GM12878 (cell line): ENCODE measurements around the gene ZNF148. TPM values are rescaled to one million over a fixed set of nuclear protein-coding genes. Genes with fewer than 3 reads are reported as not detected.

Experiments
- ATAC-seq: fragments of 200-7000 bp; cut with Tn5 transposase; 3 replicates; pipeline ENCODE4 v1.9.1; 2020; ENCODE audit warnings: mild to moderate bottlenecking, moderate library complexity
- BruUV-seq: library from RNA; stranded (reverse); fragments of 400-500 nt; replicated peaks from 2 replicates; lab custom pipeline; 2021; lab: Mats Ljungman, UMichigan
- CTCF ChIA-PET: fragments of 300-600 bp; sonication (Branson Sonifier 250); formaldehyde crosslinking; extraction: SDS; loops from one replicate; lab custom pipeline; 2021; ENCODE audit warnings: inconsistent platforms; lab: Yijun Ruan, JAX
- POLR2A ChIA-PET: fragments of 350-600 bp; formaldehyde crosslinking; extraction: SDS; loops from one replicate; lab custom pipeline; 2021; ENCODE audit warnings: inconsistent platforms; lab: Charles Lee
- RAD21 ChIA-PET: fragments of 300-600 bp; sonication (Branson Sonifier 250); formaldehyde crosslinking; loops from one replicate; lab custom pipeline; 2023; ENCODE audit warnings: antibody characterized with exemption; ENCODE audit not compliant: unreplicated experiment; lab: Charles Lee
- SMC1A ChIA-PET: fragments of 300-600 bp; sonication (Branson Sonifier 250); formaldehyde crosslinking; loops from one replicate; lab custom pipeline; 2023; ENCODE audit not compliant: unreplicated experiment, uncharacterized antibody; lab: Charles Lee
- DNase-seq: peaks from one replicate; pipeline ENCODE4 v3.0.0-alpha.2; 2011; ENCODE audit warnings: low read depth, low spot score
- FAIRE-seq: peaks from 3 replicates; lab custom pipeline; 2011; peaks lifted over from hg19 to GRCh38; lab: Jason Lieb, UNC
- H2AFZ ChIP-seq: 2 replicates; pipeline ENCODE4 v1.6.0; 2011; ENCODE audit warnings: low read depth, low read length, control low read depth; ENCODE audit not compliant: control insufficient read depth
- H3K27ac ChIP-seq: 2 replicates; pipeline ENCODE4 v1.5.1; 2011; ENCODE audit warnings: control low read depth; ENCODE audit not compliant: control insufficient read depth, insufficient read depth
- H3K27me3 ChIP-seq, 2 experiments: replicated peaks in 1 of 2; 2 replicates each; pipeline versions ENCODE4 v1.6.0 to v1.6.1; 2011; ENCODE audit warnings: low read length in 1 of 2; ENCODE audit not compliant: control insufficient read depth in 2 of 2, insufficient read depth in 2 of 2
- H3K36me3 ChIP-seq, 2 experiments: 2 replicates each; pipeline ENCODE4 v1.5.1; 2011; ENCODE audit warnings: low read length in 1 of 2; ENCODE audit not compliant: control insufficient read depth in 2 of 2, insufficient read depth in 2 of 2
- H3K4me1 ChIP-seq: 2 replicates; pipeline ENCODE4 v1.6.1; 2011; ENCODE audit warnings: mild to moderate bottlenecking, low read length, moderate library complexity, mixed read lengths; ENCODE audit not compliant: control insufficient read depth, insufficient read depth
- H3K4me2 ChIP-seq: 2 replicates; pipeline ENCODE4 v1.6.0; 2011; ENCODE audit warnings: control low read depth; ENCODE audit not compliant: control insufficient read depth, insufficient read depth
- H3K4me3 ChIP-seq: fragments of 200-600 bp; sonication (generic); 2 replicates; pipeline ENCODE4 v1.5.1; 2016
- H3K79me2 ChIP-seq: 2 replicates; pipeline ENCODE4 v1.6.0; 2011; ENCODE audit warnings: low read length; ENCODE audit not compliant: control insufficient read depth, insufficient read depth
- H3K9ac ChIP-seq: 2 replicates; pipeline ENCODE4 v1.8.0; 2011; ENCODE audit warnings: low read length, control low read depth, mixed read lengths; ENCODE audit not compliant: control insufficient read depth, insufficient read depth
- H3K9me3 ChIP-seq: replicated peaks from 3 replicates; pipeline ENCODE4 v1.5.1; 2011; ENCODE audit warnings: mild to moderate bottlenecking, low read length; ENCODE audit not compliant: control insufficient read depth, insufficient read depth
- H4K20me1 ChIP-seq: 2 replicates; pipeline ENCODE4 v1.6.0; 2011; ENCODE audit not compliant: control insufficient read depth, insufficient read depth
- BCL11A ChIP-seq: IDR thresholded peaks from 2 replicates; pipeline ENCODE4 v1.6.1; 2011; ENCODE audit warnings: low read depth, low read length
- MYB ChIP-seq: fragments of 150-350 bp; IDR thresholded peaks from 2 replicates; pipeline ENCODE4 v1.6.1; 2014; ENCODE audit warnings: mild to moderate bottlenecking, low read depth, low read length, borderline replicate concordance
- NFYA ChIP-seq: IDR thresholded peaks from 2 replicates; pipeline ENCODE4 v1.6.1; 2011; ENCODE audit warnings: low read depth, mild to moderate bottlenecking, low read length, improper control_type of control experiment, borderline replicate concordance
- SMAD1 ChIP-seq: fragments of 450-650 bp; IDR thresholded peaks from 2 replicates; pipeline ENCODE4 v1.6.1; 2018; ENCODE audit warnings: mild to moderate bottlenecking, low read depth; ENCODE audit not compliant: partially characterized antibody
- USF2 ChIP-seq: IDR thresholded peaks from 2 replicates; pipeline ENCODE4 v1.6.1; 2011; ENCODE audit warnings: low read depth, low read length, improper control_type of control experiment, borderline replicate concordance
- YBX1 ChIP-seq: fragments of 450-650 bp; IDR thresholded peaks from 2 replicates; pipeline ENCODE4 v1.6.1; 2016; ENCODE audit warnings: antibody characterized with exemption
- ZBTB11 ChIP-seq: fragments of 450-650 bp; formaldehyde crosslinking; IDR thresholded peaks from 2 replicates; pipeline ENCODE4 v1.5.0; 2022; ENCODE audit warnings: mild to moderate bottlenecking, missing genetic modification characterization
- ZNF622 ChIP-seq: fragments of 450-650 bp; IDR thresholded peaks from 2 replicates; pipeline ENCODE4 v1.6.1; 2017; ENCODE audit warnings: mild to moderate bottlenecking, inconsistent platforms
- WGBS: methylation state at CpG from one replicate; pipeline ENCODE4 v1.1.6; 2016; ENCODE audit warnings: low lambda C conversion rate; ENCODE audit not compliant: insufficient replicate concordance, insufficient coverage; ENCODE audit errors: missing lambda C conversion rate; 5-methylcytosine and 5-hydroxymethylcytosine counted together
- in situ Hi-C: fragments of 300-500 bp; cut with MboI; formaldehyde crosslinking; loops from 9 replicates; pipeline ENCODE4 v1.14.3; 2018; ENCODE audit warnings: mixed read lengths
- intact Hi-C: fragments of 100-400 bp; cut with micrococcal nuclease; formaldehyde crosslinking; loops from one replicate; pipeline ENCODE4 v1.14.2; 2022; ENCODE audit not compliant: unreplicated experiment
- polyA plus RNA-seq, 11 experiments: library from polyadenylated mRNA; depleted of rRNA in 4 of 11; unstranded in 6 of 11; stranded (reverse) in 5 of 11; fragments of >200 nt; fragmentation: Nextera tagmentation in 4 of 11; fragmentation: Illumina TruSeq in 1 of 11; extraction: Ambion mirVana in 4 of 11; extraction: Trizol in 1 of 11; gene quantifications; 1 replicate in 1 of 11; 2 replicates in 10 of 11; pipeline versions ENCODE4 v1.2.1 to v1.2.3, GENCODE V29; 2011 to 2016; ENCODE audit warnings: inconsistent platforms in 2 of 11, missing spikeins in 2 of 11, low read depth in 1 of 11
- total RNA-seq, 4 experiments: library from RNA; depleted of rRNA in 3 of 4; stranded (reverse); fragments of >200 nt in 3 of 4; fragmentation: Illumina TruSeq in 1 of 4; extraction: Trizol in 1 of 4; gene quantifications; 2 replicates each; pipeline versions ENCODE4 v1.2.1 to v1.2.3, GENCODE V29; 2013 to 2021
- TF ChIP-seq, protein P1 (sequence below): fragments of 450-650 bp; formaldehyde crosslinking; IDR thresholded peaks from 2 replicates; pipeline ENCODE4 v1.4.0; 2020; ENCODE audit warnings: mild to moderate bottlenecking, moderate library complexity
- TF ChIP-seq, protein P2 (sequence below): fragments of 450-650 bp; IDR thresholded peaks from 2 replicates; pipeline ENCODE4 v1.6.1; 2016; ENCODE audit warnings: mild to moderate bottlenecking
- TF ChIP-seq, protein P3 (sequence below): fragments of 450-650 bp; IDR thresholded peaks from 2 replicates; pipeline ENCODE4 v1.6.1; 2017; ENCODE audit warnings: antibody characterized with exemption, mild to moderate bottlenecking, moderate library complexity

Gene ZNF148
- total and polyA plus RNA-seq, 10 of the 15 experiments (the other 5 are each of a cell fraction or from before 2014, with no cell fraction given), result 8.6 to 40.4 (median 26.7) TPM

DNA sequence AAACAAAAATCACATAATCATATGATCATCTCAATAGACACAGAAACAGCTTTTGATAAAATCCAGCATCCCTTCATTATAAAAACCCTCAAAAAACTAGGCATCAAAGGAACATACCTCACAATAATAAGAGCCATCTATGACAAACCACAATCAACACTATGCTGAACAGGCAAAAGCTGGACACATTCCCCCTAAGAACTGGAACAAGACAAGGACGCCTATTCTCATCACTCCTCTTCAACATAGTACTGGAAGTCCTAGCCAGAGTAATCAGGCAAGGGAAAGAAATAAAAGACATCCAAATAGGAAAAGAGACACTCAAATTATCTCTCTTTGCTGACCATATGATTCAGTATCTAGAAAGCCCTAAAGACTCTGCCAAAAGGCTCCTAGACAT is 107.7 kb downstream of the ZNF148 start:
- no peak overlapping the region for H3K4me3 ChIP-seq
- POLR2A ChIA-PET, result interaction anchor here (1.0 kb wide), 1 partner anchor 12 kb away, joined by 5 read pairs; no protein-coding TSS in a partner anchor
- in situ Hi-C loops, result no loop called here
- no peaks in the 10 kb centered on the region for H4K20me1 ChIP-seq
- no TSS peak for BruUV-seq
- H3K9ac ChIP-seq, result no peak overlapping the region
- H3K27me3 ChIP-seq, result no peaks in the 10 kb centered on the region
- DNase-seq (no peak), ATAC-seq (no peak), FAIRE-seq (no peak)
- no peak overlapping the region for H3K4me2 ChIP-seq
- WGBS, result 88% methylated on average over 1 of the region's 1 CpG
- H3K9me3 ChIP-seq, result no peaks in the 10 kb centered on the region; the same call in none of the 3 replicates
- CTCF ChIA-PET, result no interaction called here
- H3K36me3 ChIP-seq, result peaks cover 2 to 8% of the 10 kb centered on the region in 2 experiments; a peak in 3 of 4 replicates
- intact Hi-C loops, result no loop called here
- SMC1A ChIA-PET, result interaction anchor here (0.6 kb wide), 1 partner anchor 316 kb away, joined by 3 read pairs; no protein-coding TSS in a partner anchor
- H2AFZ ChIP-seq, result no peak overlapping the region
- peaks cover 4% of the 10 kb centered on the region for H3K79me2 ChIP-seq
- H3K4me1 ChIP-seq, result no peaks in the 10 kb centered on the region
- RAD21 ChIA-PET, result no interaction called here
- no peak overlapping the region for H3K27ac ChIP-seq
- TF ChIP-seq, protein P1, sequence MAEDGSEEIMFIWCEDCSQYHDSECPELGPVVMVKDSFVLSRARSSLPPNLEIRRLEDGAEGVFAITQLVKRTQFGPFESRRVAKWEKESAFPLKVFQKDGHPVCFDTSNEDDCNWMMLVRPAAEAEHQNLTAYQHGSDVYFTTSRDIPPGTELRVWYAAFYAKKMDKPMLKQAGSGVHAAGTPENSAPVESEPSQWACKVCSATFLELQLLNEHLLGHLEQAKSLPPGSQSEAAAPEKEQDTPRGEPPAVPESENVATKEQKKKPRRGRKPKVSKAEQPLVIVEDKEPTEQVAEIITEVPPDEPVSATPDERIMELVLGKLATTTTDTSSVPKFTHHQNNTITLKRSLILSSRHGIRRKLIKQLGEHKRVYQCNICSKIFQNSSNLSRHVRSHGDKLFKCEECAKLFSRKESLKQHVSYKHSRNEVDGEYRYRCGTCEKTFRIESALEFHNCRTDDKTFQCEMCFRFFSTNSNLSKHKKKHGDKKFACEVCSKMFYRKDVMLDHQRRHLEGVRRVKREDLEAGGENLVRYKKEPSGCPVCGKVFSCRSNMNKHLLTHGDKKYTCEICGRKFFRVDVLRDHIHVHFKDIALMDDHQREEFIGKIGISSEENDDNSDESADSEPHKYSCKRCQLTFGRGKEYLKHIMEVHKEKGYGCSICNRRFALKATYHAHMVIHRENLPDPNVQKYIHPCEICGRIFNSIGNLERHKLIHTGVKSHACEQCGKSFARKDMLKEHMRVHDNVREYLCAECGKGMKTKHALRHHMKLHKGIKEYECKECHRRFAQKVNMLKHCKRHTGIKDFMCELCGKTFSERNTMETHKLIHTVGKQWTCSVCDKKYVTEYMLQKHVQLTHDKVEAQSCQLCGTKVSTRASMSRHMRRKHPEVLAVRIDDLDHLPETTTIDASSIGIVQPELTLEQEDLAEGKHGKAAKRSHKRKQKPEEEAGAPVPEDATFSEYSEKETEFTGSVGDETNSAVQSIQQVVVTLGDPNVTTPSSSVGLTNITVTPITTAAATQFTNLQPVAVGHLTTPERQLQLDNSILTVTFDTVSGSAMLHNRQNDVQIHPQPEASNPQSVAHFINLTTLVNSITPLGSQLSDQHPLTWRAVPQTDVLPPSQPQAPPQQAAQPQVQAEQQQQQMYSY (CRISPR knock-in tag), result no peak
- TF ChIP-seq, protein P2, sequence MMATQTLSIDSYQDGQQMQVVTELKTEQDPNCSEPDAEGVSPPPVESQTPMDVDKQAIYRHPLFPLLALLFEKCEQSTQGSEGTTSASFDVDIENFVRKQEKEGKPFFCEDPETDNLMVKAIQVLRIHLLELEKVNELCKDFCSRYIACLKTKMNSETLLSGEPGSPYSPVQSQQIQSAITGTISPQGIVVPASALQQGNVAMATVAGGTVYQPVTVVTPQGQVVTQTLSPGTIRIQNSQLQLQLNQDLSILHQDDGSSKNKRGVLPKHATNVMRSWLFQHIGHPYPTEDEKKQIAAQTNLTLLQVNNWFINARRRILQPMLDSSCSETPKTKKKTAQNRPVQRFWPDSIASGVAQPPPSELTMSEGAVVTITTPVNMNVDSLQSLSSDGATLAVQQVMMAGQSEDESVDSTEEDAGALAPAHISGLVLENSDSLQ, result no peak
- TF ChIP-seq BCL11A, result no peak
- no peak for TF ChIP-seq SMAD1
- no peak for TF ChIP-seq USF2
- no peak for TF ChIP-seq ZBTB11 (CRISPR knock-in tag)
- TF ChIP-seq YBX1, result no peak
- TF ChIP-seq ZNF622, result no peak
- TF ChIP-seq NFYA, result no peak
- TF ChIP-seq, protein P3, sequence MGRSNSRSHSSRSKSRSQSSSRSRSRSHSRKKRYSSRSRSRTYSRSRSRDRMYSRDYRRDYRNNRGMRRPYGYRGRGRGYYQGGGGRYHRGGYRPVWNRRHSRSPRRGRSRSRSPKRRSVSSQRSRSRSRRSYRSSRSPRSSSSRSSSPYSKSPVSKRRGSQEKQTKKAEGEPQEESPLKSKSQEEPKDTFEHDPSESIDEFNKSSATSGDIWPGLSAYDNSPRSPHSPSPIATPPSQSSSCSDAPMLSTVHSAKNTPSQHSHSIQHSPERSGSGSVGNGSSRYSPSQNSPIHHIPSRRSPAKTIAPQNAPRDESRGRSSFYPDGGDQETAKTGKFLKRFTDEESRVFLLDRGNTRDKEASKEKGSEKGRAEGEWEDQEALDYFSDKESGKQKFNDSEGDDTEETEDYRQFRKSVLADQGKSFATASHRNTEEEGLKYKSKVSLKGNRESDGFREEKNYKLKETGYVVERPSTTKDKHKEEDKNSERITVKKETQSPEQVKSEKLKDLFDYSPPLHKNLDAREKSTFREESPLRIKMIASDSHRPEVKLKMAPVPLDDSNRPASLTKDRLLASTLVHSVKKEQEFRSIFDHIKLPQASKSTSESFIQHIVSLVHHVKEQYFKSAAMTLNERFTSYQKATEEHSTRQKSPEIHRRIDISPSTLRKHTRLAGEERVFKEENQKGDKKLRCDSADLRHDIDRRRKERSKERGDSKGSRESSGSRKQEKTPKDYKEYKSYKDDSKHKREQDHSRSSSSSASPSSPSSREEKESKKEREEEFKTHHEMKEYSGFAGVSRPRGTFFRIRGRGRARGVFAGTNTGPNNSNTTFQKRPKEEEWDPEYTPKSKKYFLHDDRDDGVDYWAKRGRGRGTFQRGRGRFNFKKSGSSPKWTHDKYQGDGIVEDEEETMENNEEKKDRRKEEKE, result no peak
- no peak for TF ChIP-seq MYB
